GM18870 (cell line): Measurements from ENCODE around the gene NUP93.

Source experiments
- ATAC-seq: cut with Tn5 transposase; IDR thresholded peaks from one replicate; pipeline ENCODE4 v1.9.1; 2021; ENCODE audit warnings: moderate library complexity; ENCODE audit not compliant: unreplicated experiment

NUP93 gene

DNA sequence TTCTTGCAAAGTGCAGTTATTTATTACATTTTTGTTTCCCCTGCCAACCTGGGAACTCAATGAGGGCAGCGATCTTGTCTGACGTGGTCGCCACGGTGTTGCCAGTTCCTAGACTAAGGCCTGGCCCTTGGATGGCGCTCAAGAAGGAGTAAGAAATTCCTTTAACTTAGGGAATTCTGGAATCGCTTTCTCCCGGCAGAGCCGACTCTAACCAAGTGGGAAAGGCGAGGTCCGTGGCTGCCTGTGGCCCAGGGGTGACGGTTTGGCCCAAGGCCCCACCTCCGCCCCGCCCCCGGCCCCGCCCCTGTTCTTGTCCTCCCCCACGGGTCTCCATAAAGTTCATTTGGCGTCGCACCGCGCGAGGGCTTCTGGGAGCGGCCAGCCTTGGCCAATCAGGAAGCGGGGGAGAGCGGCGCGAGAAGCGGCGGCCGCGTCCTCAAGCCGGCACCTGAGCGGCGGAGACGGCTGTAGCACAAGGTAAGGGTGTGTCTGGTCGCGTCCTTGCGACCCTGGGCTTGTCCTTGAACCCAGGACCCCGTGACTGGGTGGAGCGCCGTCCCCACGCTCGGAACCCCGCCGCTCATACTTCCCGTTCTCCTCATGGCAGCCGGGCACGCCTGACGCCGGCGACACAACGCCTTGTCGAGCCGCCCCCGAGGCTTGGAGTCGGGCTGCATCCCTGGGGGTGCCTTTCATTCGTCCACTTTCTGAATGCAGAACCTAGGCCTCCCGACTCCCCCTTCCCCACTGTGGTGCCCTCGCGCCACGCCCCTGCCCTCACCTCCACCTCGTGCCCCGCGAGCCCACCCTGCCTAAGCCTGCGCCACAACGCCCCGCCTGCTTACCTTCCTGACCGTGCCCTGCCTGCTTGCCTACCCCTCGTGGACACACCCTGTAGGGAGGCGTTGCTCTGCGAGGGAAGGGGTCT, at the start of gene NUP93:
TSS of gene NUP93 (plus strand) at position 395 of the 928 bp plus-strand sequence. CDS start 18,119 bp downstream, outside the sequence.
- peak; percentile 57 for ATAC-seq

DNA sequence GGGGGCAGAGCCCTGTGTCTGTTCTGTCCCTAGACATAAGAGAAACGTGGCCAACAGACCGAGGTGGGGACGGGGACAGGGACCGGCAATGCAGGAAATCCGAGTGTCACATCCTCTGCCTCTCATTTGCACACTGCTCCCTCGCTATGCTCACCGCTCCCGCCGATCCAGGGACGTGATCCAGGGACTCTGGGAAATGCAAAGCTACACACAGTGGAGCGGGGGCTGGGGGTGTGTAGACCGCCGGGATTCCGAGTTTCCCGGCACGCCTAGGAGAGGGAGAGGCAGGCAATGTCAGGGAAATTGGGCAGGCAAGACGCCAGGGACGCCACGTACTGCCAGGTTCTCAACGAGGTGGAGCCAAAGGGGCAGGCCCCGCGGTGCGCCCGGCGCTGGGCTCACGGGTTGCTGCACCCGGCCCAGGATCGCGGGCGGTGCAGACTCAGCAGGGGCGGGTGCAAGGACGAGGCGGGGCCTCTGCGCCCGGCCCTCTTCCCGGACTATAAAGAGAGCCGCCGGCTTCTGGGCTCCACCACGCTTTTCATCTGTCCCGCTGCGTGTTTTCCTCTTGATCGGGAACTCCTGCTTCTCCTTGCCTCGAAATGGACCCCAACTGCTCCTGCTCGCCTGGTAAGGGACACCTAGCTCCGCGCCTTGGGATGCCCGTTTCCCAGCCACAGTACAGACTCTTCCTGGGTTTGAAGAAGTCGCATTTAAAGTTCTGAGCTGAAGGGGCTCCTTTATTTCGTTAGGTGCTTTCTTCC, 47.8 kb upstream of the NUP93 start, which contains the start of gene MT1X:
TSS of gene MT1X (plus strand) at position 532 of the 764 bp plus-strand sequence. CDS start at position 603, 71 bp downstream.
- peak; percentile 79 for ATAC-seq

DNA sequence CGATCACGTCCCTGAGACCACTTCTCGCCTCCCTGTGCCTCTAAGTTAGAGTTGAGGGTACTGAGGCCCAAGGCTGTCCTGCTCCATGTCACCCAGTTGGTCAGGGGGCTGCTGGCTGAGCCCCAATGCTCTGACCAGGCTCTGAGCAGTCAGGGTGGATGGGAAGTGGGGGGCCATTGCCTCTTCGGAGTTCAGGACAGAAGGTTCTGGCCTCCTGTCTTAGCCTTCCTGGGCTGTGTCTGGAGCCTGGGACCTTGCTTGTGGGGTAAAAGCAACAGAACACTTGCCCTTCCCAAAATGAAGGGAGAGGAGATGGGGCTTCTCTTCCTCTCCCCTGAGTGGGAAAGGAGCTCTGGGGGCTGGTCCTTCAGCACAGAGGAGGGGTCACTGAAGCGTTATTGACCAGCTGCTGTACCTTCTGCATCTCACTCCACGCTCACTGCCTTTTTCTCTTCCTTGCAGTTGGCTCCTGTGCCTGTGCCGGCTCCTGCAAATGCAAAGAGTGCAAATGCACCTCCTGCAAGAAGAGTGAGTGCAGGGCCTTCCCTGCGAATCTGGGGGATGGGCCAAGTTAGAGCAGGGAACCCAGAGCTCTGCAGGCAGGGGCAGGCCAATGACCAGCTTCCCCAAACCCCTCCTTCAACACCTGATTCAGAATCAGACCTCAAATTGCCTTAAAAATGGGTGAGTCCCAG, 47.1 kb upstream of the NUP93 start:
- no peak for ATAC-seq

DNA sequence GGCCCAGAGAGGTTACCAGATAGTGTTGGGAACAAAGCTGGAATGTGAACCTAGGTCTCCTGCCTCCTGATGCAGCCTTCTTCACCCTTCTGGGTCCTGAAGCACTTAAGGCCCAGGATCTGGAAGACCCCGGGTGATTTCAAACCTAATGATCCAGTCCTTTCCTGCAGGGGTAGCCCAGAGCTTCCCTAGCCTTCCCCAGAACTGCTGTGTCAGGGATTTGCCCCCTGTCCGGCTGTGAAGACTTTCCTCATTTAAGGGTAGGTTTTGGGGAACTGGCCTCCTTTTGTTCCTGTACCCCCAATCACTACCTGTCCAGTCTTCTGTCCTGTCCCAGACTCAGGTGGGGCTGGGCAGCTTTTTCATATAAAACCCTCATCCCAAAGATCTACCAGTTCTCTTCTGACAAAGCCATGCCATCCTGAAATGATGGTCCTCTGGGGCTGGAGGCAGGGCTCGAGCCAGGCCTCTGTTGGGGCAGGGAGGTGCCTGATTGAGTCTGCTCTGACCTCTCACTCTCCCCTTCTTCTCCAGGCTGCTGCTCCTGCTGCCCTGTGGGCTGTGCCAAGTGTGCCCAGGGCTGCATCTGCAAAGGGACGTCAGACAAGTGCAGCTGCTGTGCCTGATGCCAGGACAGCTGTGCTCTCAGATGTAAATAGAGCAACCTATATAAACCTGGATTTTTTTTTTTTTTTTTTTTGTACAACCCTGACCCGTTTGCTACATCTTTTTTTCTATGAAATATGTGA, 46.3 kb upstream of the NUP93 start:
- no peak for ATAC-seq

DNA sequence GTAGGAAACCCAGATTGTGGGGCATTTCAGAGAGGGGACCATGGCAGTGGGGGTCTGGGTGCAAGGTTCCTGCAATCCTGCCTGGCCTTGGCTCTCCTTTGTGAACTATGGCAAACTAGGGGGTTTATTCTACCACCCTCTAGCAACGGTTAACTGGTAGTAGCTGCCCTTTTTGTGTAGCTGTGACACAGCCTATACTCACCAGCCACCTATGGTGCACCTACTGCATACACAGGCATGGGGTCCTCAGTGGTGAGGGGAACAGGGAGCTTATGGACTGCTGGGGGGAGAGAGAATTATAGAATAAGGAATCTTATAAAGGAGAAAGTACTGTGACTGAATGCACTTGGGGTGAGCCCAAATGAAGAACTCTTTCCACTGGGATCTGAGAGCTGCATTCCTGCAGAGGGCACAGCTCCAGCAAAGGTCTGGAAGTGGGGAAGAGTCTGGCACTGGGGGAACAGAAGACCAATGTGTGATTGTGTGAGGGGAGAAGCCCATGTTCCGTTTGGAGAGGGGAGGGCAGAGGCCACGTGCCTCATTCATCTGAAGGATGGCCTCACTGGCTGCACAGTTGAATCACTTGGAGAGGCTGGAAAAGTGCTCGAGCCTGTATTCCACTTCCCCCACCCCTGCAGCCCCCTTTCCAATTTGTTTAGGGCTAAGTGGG, 45.5 kb upstream of the NUP93 start:
- no peak for ATAC-seq

DNA sequence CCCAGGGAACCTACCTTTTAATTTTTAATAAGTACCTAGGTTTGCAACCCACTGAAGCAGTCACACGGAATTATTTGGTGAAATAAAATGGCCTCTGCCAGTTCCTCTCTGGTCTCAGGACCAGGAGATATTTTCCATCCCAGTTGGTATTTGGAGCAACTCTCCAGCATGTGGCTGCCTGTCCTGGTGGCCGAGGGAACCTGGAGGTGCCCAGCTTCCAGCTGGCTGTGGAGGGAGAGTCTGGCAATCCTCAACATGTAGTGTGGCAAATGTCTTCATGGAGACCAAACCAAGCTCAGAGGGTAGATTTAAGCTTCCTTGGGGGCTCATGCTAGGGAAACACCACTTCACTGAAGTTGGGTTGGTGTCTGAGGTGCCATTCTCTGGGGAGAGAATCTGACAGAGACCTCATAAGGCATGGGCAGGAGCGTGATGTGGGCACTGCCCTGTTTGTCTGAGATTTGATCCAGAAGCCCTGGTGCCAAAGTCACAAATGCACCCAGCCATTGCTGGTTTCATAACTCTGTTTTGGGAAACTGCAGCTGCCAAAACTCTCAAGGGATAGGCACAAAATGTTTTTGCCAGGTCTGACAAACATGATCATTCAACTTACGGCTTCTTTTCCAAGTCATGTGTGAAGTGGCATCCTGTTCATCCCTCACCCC, 44.9 kb upstream of the NUP93 start:
- ATAC-seq = no peak

DNA sequence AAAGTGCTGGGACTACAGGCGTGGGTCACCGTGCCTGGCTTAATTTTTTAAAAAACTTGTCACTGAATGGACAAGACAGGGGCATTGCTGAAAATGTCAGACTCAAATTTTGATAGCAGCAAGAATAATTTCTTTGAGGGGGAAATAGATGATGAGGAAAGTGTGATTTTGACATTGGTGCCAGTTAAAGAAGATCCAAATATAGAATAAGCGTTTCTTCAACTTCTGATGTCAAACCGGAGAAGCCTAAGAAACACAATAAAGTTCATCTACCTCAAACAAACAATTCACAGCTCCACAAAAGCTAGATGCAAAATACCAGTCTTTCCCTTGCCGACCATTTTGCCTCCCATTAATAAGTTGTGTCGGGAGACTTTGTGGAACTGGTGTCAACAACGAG, 43.2 kb upstream of the NUP93 start:
- ATAC-seq = no peak

DNA sequence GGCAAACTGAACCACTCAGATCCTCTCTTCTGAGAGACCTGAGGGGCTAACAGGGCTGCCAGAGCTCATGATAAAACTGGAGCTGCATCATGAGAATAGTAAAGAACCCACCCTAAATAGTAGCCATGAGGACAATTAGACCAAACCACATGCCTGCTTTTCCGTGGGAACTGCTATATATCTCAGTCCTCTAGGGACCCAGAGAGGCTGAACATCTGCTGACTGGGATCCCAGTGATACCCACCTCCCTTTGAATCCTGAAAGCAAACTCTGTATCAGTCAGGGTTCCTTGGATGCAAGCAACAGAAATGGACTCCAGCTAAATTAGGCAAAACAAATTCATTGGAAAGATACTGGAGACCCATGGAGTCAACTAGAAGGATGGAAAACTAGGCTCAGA, 41.2 kb upstream of the NUP93 start:
- ATAC-seq = no peak

DNA sequence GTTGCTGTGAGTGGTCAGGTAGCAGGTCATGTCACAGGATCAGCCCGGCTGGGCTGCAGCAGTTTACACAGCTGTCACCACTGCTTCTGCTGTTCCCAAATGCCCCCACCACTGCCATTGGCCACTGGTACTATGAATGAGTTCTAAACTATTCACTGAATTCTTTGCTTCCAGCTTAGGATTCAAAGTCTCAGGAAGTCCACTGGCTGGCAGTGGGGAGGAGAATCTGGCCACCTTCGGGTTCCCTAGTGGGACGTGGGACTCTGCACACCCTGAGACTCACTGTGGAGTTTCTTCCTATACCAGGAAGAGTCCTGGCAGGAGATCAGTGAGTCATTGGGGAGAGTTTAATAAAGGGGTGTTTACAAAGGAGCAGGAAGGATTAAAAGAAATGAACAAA, 40.8 kb upstream of the NUP93 start:
- no peak for ATAC-seq

DNA sequence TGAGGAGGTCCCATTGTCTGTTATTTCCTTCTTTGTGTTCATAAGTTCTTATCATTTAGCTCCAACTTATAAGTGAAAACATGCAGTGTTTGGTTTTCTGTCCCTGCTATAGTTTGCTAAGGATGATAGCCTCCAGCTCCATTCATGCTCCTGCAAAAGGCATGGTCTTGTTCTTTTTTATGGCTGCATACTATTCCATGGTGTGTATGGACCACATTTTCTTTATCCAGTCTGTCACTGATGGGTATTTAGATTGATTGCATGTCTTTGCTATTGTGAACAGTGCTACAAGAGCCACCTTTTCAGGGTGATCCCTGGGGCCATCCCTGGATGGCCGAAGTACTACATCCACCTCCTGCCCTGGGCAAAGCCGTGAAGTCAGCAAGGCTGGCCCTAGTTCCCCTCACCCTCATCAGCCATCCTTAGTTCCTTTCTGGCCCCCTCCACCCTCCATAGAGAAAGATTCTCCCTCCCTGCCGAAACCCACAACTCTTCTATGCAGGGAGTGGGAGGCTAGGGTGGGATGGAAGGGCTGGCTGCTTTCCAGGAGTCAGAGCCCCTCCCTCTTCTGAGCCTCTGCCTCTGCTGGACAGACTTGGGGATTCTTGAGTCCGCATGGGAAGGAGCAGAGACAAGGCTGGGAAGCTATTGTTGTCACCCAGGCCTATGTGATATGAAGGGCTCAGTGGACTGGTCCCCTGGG, 39.4 kb upstream of the NUP93 start:
- ATAC-seq = no peak

DNA sequence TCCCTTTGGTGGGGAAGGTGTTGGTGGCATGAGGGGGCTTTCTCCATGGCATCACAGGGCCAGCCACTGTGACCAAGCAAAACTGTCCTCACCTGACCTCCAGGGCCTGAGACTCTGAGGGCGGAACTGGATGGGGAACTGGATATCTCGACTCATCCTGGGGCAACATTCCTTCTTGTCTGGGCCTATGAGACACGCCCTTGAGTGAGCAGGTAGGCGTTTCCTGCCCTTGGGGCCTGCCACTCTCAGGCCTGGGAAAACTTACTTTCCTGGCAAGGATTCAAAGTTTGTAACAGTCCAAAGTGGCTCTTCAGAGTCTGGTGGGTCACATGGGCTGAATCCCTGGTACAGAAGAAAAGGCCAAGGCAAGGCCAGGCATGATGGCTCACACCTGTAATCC, 38.0 kb upstream of the NUP93 start:
- ATAC-seq = no peak

DNA sequence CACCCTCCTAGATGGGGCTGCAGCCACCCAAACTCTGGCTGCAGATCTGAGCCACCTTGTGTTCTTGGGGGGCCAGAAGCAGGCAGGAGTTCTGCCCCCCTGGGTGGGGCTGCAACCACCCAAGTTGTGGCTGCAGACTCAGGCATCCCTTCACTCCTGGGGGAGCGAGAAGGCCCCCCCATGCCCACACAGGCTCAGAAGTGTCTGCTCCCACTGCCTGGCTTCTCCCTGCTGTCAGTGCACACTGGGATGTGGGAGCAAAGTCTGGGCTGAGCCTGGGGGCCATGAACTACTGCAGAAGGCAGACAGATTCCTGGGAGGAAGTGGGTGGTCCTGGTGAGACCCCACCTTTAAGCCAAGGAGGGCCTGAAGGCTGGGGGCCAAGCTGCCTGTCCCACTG, 34.7 kb upstream of the NUP93 start:
- no peak for ATAC-seq

DNA sequence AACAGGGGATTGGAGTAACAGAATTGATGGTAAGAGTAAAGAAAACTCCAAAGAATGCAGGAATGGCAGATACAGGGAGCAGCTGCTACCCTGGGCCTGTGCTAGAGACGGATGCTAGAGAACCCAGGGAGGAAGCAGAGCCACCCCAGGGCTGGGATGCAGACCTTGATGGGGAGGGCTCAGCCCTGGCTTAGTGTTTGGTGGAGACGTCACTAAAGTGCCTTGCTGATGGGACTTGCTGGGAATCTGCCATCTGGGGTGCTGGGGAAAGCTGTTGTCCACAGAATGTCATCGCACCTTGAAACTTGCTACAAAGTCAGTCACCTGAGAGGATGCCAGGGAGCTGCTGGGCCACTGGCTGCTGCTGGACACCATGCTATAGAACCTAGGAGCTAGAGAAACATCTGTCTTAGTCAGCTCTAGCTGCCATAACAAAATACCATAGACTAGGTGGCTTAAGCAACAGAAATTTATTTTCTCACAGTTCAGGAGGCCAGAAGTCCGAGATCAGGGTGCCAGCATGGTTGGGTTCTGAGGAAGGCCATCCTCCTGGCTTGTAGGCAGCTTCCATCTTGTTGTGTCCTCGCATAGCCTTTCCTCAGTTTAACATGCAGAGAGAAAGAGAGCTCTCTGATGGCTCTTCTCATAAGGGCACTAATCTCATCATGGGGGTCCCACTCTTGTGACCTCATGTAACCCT, 32.3 kb upstream of the NUP93 start:
- ATAC-seq = no peak

DNA sequence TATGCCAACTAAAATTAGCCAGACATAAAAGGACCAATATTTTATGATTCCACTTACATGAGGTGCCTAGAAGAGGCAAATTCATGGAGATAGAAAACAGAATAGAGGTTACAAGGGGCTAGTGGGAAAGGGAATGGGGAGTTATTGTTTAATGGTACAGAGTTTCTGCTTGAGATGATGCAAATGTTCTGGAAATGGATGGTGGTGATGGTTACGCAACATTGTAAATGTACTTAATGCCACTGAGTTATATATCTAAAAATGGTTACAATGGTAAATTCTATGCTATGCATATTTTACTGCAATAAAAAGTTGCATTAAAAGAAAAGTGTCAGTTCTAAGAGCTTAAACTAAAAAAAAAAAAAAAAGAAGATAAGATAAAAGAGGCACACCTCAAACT, 29.7 kb upstream of the NUP93 start:
- ATAC-seq = no peak

DNA sequence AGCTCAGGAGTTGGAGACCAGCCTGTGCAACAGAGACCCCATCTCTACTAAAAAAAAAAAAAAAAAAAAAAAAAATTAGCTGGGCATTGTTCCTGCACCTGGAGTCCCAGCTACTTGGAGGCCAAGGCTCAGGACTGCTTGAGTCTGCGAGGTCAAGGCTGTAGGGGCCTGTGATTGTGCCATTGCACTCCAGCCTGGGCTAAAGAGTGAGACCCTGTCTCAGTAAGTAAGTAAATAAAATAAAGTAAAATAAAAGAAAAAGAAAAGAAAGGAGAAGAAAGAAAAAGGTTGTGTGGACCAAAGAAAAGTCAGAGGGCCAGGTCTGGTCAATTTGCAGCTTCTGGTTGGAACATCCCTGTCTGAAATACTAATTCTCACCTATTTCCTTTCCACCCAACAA, 29.3 kb upstream of the NUP93 start:
- no peak for ATAC-seq

DNA sequence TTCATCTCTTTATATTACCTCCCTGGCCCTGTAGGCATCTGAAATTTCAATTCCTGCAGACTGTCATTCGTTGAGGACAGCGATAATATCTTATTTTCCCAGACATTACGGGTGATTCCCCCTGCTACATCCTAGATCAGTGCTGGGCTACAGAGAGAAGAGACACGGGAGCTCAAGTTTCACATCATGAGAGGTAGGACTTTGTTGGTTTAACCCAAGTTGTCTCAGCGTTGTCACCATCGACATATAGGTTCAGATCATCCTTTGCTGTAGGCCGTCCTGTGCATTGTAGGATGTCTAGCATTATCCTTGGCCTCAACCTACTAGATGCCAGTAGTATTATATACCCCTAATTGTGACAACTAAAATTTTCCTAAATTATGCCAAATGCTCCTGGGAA, 28.4 kb upstream of the NUP93 start:
- ATAC-seq = no peak

DNA sequence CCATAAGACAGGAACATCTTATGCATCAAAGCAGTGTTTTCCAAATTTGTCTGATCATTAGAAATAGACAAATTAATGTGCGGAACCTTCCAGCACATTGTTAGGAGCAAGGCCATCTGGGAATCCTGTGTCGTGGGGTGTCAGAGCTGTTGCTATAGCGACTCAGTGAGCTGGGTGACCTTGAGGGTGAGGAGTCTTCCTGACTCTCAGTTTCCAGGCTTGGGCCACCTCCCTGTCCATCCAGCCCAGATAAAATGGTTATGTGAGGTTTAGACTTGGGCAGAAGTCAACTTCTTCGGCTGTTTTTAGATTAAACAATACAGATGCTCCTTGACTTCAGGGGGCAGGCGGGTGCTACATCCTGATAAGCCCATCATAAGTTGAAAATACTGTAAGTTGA, 27.1 kb upstream of the NUP93 start:
- ATAC-seq = no peak
